Thoracic aorta (tissue), 2 donors: ENCODE measurements around the gene PATZ1. TPM values are rescaled to one million over a fixed set of nuclear protein-coding genes. Genes with fewer than 3 reads are reported as not detected.
A peak's percentile ranks its signal among the peaks of the same experiment; 100 is the strongest.
"Not testable (repeated sequence)": the region's sequence is repeated elsewhere in the genome, so short reads cannot be mapped to it uniquely, and the experiment has no call there.

Source experiments
- ATAC-seq: fragments of 150-250 bp; one replicate; pipeline ENCODE4 v1.8.0; 2017; ENCODE audit warnings: low read depth; ENCODE audit not compliant: insufficient number of reproducible peaks, low FRiP score
- DNase-seq: peaks from one replicate; pipeline ENCODE4 v3.0.0-alpha.2; 2020; ENCODE audit warnings: low spot score
- H3K27ac ChIP-seq, 2 donors: fragments of 200-600 bp; sonication (generic); 1 replicate in 1 of 2; 2 replicates in 1 of 2; pipeline ENCODE4 v1.5.1; 2016; ENCODE audit warnings: mild to moderate bottlenecking in 2 of 2, moderate library complexity in 2 of 2
- H3K27me3 ChIP-seq: fragments of 200-600 bp; sonication (generic); replicated peaks from 2 replicates; pipeline ENCODE4 v1.6.0; 2016; ENCODE audit warnings: mild to moderate bottlenecking; ENCODE audit not compliant: insufficient read depth
- H3K36me3 ChIP-seq: fragments of 200-600 bp; sonication (generic); one replicate; pipeline ENCODE4 v1.5.1; 2016
- H3K4me1 ChIP-seq, 2 donors: fragments of 200-600 bp; sonication (generic); 1 replicate in 1 of 2; 2 replicates in 1 of 2; pipeline versions ENCODE4 v1.5.1 to v1.6.0; 2016; ENCODE audit warnings: low read depth in 2 of 2, mild to moderate bottlenecking in 1 of 2; ENCODE audit not compliant: control insufficient read depth in 1 of 2
- H3K4me3 ChIP-seq: fragments of 200-600 bp; sonication (generic); 2 replicates; pipeline ENCODE4 v1.5.1; 2016; ENCODE audit warnings: mild to moderate bottlenecking
- H3K9me3 ChIP-seq: fragments of 200-600 bp; sonication (generic); 2 replicates; pipeline ENCODE4 v1.5.1; 2016
- CTCF ChIP-seq: fragments of 200-600 bp; sonication (generic); IDR thresholded peaks from one replicate; pipeline ENCODE4 v1.5.1; 2019; ENCODE audit warnings: antibody characterized with exemption
- total RNA-seq, 2 donors: library from RNA; depleted of rRNA; stranded (reverse); fragments of >200 nt; gene quantifications; one replicate each; pipeline versions ENCODE4 v1.1.0 to v1.2.3, GENCODE V29; 2016

Gene PATZ1
- total RNA-seq, 2 donors from 2014 or later = 14.6 to 15.2 TPM

GRCh38 chr22:31350410-31350863, 4.3 kb upstream of the PATZ1 start:
- no peak for DNase-seq
- no peak overlapping the region for H3K27ac ChIP-seq
- H3K4me1 ChIP-seq = peaks cover 0 to 6% of the 10 kb centered on the region in 2 donors
- no peak for ATAC-seq
- TF ChIP-seq CTCF = no peak
- H3K9me3 ChIP-seq = no peaks in the 10 kb centered on the region
- no peak overlapping the region for H3K4me3 ChIP-seq
- H3K36me3 ChIP-seq = no peaks in the 10 kb centered on the region
- no peaks in the 10 kb centered on the region for H3K27me3 ChIP-seq

- ATAC-seq (no peak), DNase-seq (no peak)
- TF ChIP-seq CTCF = no peak
- H3K36me3 ChIP-seq = no peaks in the 10 kb centered on the region
- peaks cover 0 to 9% of the 10 kb centered on the region in 2 donors for H3K4me1 ChIP-seq
- H3K27ac ChIP-seq = no peak overlapping the region
- no peaks in the 10 kb centered on the region for H3K27me3 ChIP-seq
- no peak overlapping the region for H3K4me3 ChIP-seq
- no peaks in the 10 kb centered on the region for H3K9me3 ChIP-seq
Measured at GRCh38 chr22:31349960-31350359, 3.8 kb upstream of the PATZ1 start.

GRCh38 chr22:31348766-31349165, 2.6 kb upstream of the PATZ1 start:
- TF ChIP-seq CTCF = no peak
- Histone ChIP-seq H3K27me3 (no peaks in the 10 kb centered on the region), H3K4me3 (no peak overlapping the region), H3K4me1 (peaks cover 11 to 21% of the 10 kb centered on the region in 2 donors), H3K36me3 (no peaks in the 10 kb centered on the region), H3K9me3 (no peaks in the 10 kb centered on the region), H3K27ac (no peak overlapping the region)
- no peak for ATAC-seq
- no peak for DNase-seq

GRCh38 chr22:31348009-31348337, 1.8 kb upstream of the PATZ1 start:
- peak overlapping the region; percentile 91 for H3K4me3 ChIP-seq
- DNase-seq, H3K36me3 ChIP-seq, ATAC-seq, H3K9me3 ChIP-seq, H3K27me3 ChIP-seq: not testable (repeated sequence)
- peaks cover 19 to 29% of the 10 kb centered on the region in 2 donors for H3K4me1 ChIP-seq
- peak overlapping the region; percentile 78 to 85 for H3K27ac ChIP-seq

- no peaks in the 10 kb centered on the region for H3K36me3 ChIP-seq
- H3K27ac ChIP-seq = peak overlapping the region; percentile 78 to 85
- peak overlapping the region; percentile 91 for H3K4me3 ChIP-seq
- H3K9me3 ChIP-seq = no peaks in the 10 kb centered on the region
- ATAC-seq (no peak), DNase-seq (no peak)
- H3K27me3 ChIP-seq = no peaks in the 10 kb centered on the region
- no peak for TF ChIP-seq CTCF
- H3K4me1 ChIP-seq = peaks cover 22 to 35% of the 10 kb centered on the region in 2 donors
Measured at GRCh38 chr22:31347251-31348008, 1.3 kb upstream of the PATZ1 start.
